Measurements from ENCODE around the gene CDK6.

GRCh38 chr7:92748495-92748894 is 87.9 kb downstream of the CDK6 start:
- TF ChIP-seq POLR2AphosphoS5 (IDR thresholded peaks at IDR 0.05; ENCODE audit: low read depth, low read length) (no peak), POLR2A (IDR thresholded peaks at IDR 0.05; ENCODE audit: low read depth, low read length) (no peak), TAF1 (IDR thresholded peaks at IDR 0.05; ENCODE audit: borderline replicate concordance, low read depth, low read length) (no peak)
